Activated B cell treated with CpG ODN at 0.5 μM for 24 hours (primary cell): ENCODE measurements around the gene TMEM132A. TPM values are rescaled to one million over a fixed set of nuclear protein-coding genes. Genes with fewer than 3 reads are reported as not detected.
A peak's percentile ranks its signal among the peaks of the same experiment; 100 is the strongest.

Source experiments
- ATAC-seq: fragments of 200-7000 bp; cut with Tn5 transposase; one replicate; pipeline ENCODE4 v1.10.0; 2021; ENCODE audit warnings: low read depth, mild to moderate bottlenecking, moderate library complexity
- CTCF ChIA-PET: fragments of 350-600 bp; sonication (Branson Sonifier 250); formaldehyde crosslinking; loops from one replicate; lab custom pipeline; 2021; ENCODE audit warnings: antibody characterized with exemption; lab: Charles Lee
- POLR2A ChIA-PET: fragments of 350-600 bp; sonication (Branson Sonifier 250); formaldehyde crosslinking; loops from one replicate; lab custom pipeline; 2021; ENCODE audit warnings: antibody characterized with exemption; lab: Charles Lee
- DNase-seq: peaks from one replicate; pipeline ENCODE4 v3.0.0; 2022
- H3K27ac Mint-ChIP-seq: one replicate; pipeline ENCODE4 v1.8.0; 2020; ENCODE audit warnings: mixed read lengths
- H3K27me3 Mint-ChIP-seq: one replicate; pipeline ENCODE4 v1.8.0; 2021; ENCODE audit warnings: mixed read lengths
- H3K36me3 Mint-ChIP-seq: one replicate; pipeline ENCODE4 v1.8.0; 2021; ENCODE audit warnings: low read depth, mixed read lengths
- H3K4me1 Mint-ChIP-seq: one replicate; pipeline ENCODE4 v1.8.0; 2021; ENCODE audit warnings: mixed read lengths
- H3K4me3 Mint-ChIP-seq: one replicate; pipeline ENCODE4 v1.8.0; 2020; ENCODE audit warnings: mild to moderate bottlenecking, mixed read lengths
- H3K9me3 Mint-ChIP-seq: one replicate; pipeline ENCODE4 v1.8.0; 2020; ENCODE audit warnings: mixed read lengths
- CTCF ChIP-seq: fragments of 200-600 bp; IDR thresholded peaks from one replicate; pipeline ENCODE4 v1.8.0; 2022; ENCODE audit warnings: antibody characterized with exemption, mild to moderate bottlenecking
- intact Hi-C: fragments of 100-400 bp; cut with micrococcal nuclease; formaldehyde crosslinking; loops from one replicate; pipeline ENCODE4 v1.15.1; 2024
- total RNA-seq: library from RNA; stranded (reverse); gene quantifications from 2 replicates; pipeline ENCODE4 v1.2.3, GENCODE V29; 2022

TMEM132A gene
- total RNA-seq, 1 donor from 2014 or later = 8.7 TPM

- Mint-ChIP-seq H3K9me3 (peaks cover 3% of the 10 kb centered on the region), H3K27ac (peak within 1 kb of the TSS; percentile 99), H3K4me1 (peaks cover 87% of the 10 kb centered on the region), H3K36me3 (peaks cover 23% of the 10 kb centered on the region), H3K27me3 (no peaks in the 10 kb centered on the region), H3K4me3 (peak within 1 kb of the TSS; percentile 98)
- POLR2A ChIA-PET = interaction anchor here (0.7 to 9.3 kb wide), 15 partner anchors 8 to 457 kb away, joined by 3 to 191 read pairs (median 7); partner anchors contain the start of genes CD6, SLC15A3, TMEM132A and TMEM138
- no peak for TF ChIP-seq CTCF
- intact Hi-C loops = loop anchor here (2.0 to 5.0 kb wide), 3 partner anchors 157 to 1638 kb away; partner anchors contain the start of gene CPSF7
- DNase-seq (peak; percentile 80), ATAC-seq (peak; percentile 54)
- CTCF ChIA-PET = interaction anchor here (0.6 to 2.8 kb wide), 7 partner anchors 15 to 273 kb away, joined by 3 to 33 read pairs (median 8); no protein-coding TSS in a partner anchor
Measured at GRCh38 chr11:60913793-60914632, 10.2 kb upstream of the TMEM132A start, which contains the start of gene TMEM109. TSS of gene TMEM109 (plus strand) at chr11:60914158. CDS start at chr11:60919694, 5,536 bp downstream.

- POLR2A ChIA-PET = interaction anchor here (0.7 to 9.3 kb wide), 21 partner anchors 9 to 447 kb away, joined by 3 to 191 read pairs (median 8); partner anchors contain the start of genes CD6, CYB561A3, PRPF19 and SLC15A3
Measured at GRCh38 chr11:60914633-60915247, 9.5 kb upstream of the TMEM132A start.

GRCh38 chr11:60915248-60915914 lies 8.9 kb upstream of the TMEM132A start:
- H3K27me3 Mint-ChIP-seq = no peaks in the 10 kb centered on the region
- peak overlapping the region; percentile 95 for H3K27ac Mint-ChIP-seq
- DNase-seq (peak; percentile 68), ATAC-seq (peak; percentile 63)
- ChIA-PET CTCF (interaction anchor here (0.6 to 2.6 kb wide), 28 partner anchors 8 to 567 kb away, joined by 3 to 38 read pairs (median 5); partner anchors contain the start of genes CD6, PRPF19, SLC15A3 and VPS37C), POLR2A (interaction anchor here (0.5 to 9.3 kb wide), 22 partner anchors 8 to 446 kb away, joined by 3 to 191 read pairs (median 7); partner anchors contain the start of genes CD6, CYB561A3, PRPF19 and SLC15A3)
- TF ChIP-seq CTCF = no peak
- H3K4me3 Mint-ChIP-seq = peak overlapping the region; percentile 98
- peaks cover 37% of the 10 kb centered on the region for H3K36me3 Mint-ChIP-seq
- intact Hi-C loops = loop anchor here (1.0 to 5.0 kb wide), 11 partner anchors 9 to 272 kb away; partner anchors contain the start of genes PRPF19, SLC15A3 and VPS37C
- H3K9me3 Mint-ChIP-seq = no peaks in the 10 kb centered on the region
- peaks cover 87% of the 10 kb centered on the region for H3K4me1 Mint-ChIP-seq

More at GRCh38 chr11:60914633-60915247, 9.5 kb upstream of the TMEM132A start:
- CTCF ChIA-PET = interaction anchor here (0.6 to 2.8 kb wide), 26 partner anchors 9 to 567 kb away, joined by 3 to 38 read pairs (median 6); partner anchors contain the start of genes CD6, PRPF19, SLC15A3 and VPS37C
- no peak for DNase-seq
- H3K27ac Mint-ChIP-seq = peak overlapping the region; percentile 95
- peaks cover 87% of the 10 kb centered on the region for H3K4me1 Mint-ChIP-seq
- ATAC-seq = peak; percentile 2
- H3K27me3 Mint-ChIP-seq = no peaks in the 10 kb centered on the region
- peak overlapping the region; percentile 98 for H3K4me3 Mint-ChIP-seq
- peaks cover 30% of the 10 kb centered on the region for H3K36me3 Mint-ChIP-seq
- no peaks in the 10 kb centered on the region for H3K9me3 Mint-ChIP-seq
- intact Hi-C loops = loop anchor here (1.0 to 5.0 kb wide), 13 partner anchors 8 to 1638 kb away; partner anchors contain the start of genes CPSF7, PRPF19, SLC15A3 and VPS37C
- TF ChIP-seq CTCF = no peak

GRCh38 chr11:60916669-60917206 lies 7.5 kb upstream of the TMEM132A start:
- H3K36me3 Mint-ChIP-seq = peaks cover 50% of the 10 kb centered on the region
- ChIA-PET CTCF (interaction anchor here (0.8 to 2.6 kb wide), 6 partner anchors 15 to 54 kb away, joined by 3 to 38 read pairs (median 12); partner anchors contain the start of gene CD6), POLR2A (interaction anchor here (3.4 to 9.3 kb wide), 3 partner anchors 15 to 72 kb away, joined by 13 to 191 read pairs (median 102); partner anchors contain the start of gene SLC15A3)
- intact Hi-C loops = loop anchor here (5.0 kb wide), 1 partner anchor 106 kb away; no protein-coding TSS in a partner anchor
- DNase-seq (no peak), ATAC-seq (no peak)
- H3K4me3 Mint-ChIP-seq = no peak overlapping the region
- H3K27me3 Mint-ChIP-seq = no peaks in the 10 kb centered on the region
- TF ChIP-seq CTCF = no peak
- H3K9me3 Mint-ChIP-seq = no peaks in the 10 kb centered on the region
- H3K4me1 Mint-ChIP-seq = peaks cover 75% of the 10 kb centered on the region
- peak overlapping the region; percentile 95 for H3K27ac Mint-ChIP-seq
